ENCODE measurements around the gene DEPDC1.

- TF ChIP-seq GATA3 (IDR thresholded peaks at IDR 0.05; ENCODE audit: low read depth, low read length) (no peak), GATA2 (IDR thresholded peaks at IDR 0.05; ENCODE audit: low read depth, low read length) (no peak)
Observed at GRCh38 chr1:68464891-68465290, 32.0 kb downstream of the DEPDC1 start.
